HG03159 (cell line): ENCODE measurements around the gene ZNF500.
"Not testable (repeated sequence)": the region's sequence is repeated elsewhere in the genome, so short reads cannot be mapped to it uniquely, and the experiment has no call there.

ENCODE experiments used
- ATAC-seq: cut with Tn5 transposase; IDR thresholded peaks from one replicate; pipeline ENCODE4 v1.9.1; 2021; ENCODE audit warnings: mild to moderate bottlenecking, moderate library complexity; ENCODE audit not compliant: unreplicated experiment

The ZNF500 gene

DNA sequence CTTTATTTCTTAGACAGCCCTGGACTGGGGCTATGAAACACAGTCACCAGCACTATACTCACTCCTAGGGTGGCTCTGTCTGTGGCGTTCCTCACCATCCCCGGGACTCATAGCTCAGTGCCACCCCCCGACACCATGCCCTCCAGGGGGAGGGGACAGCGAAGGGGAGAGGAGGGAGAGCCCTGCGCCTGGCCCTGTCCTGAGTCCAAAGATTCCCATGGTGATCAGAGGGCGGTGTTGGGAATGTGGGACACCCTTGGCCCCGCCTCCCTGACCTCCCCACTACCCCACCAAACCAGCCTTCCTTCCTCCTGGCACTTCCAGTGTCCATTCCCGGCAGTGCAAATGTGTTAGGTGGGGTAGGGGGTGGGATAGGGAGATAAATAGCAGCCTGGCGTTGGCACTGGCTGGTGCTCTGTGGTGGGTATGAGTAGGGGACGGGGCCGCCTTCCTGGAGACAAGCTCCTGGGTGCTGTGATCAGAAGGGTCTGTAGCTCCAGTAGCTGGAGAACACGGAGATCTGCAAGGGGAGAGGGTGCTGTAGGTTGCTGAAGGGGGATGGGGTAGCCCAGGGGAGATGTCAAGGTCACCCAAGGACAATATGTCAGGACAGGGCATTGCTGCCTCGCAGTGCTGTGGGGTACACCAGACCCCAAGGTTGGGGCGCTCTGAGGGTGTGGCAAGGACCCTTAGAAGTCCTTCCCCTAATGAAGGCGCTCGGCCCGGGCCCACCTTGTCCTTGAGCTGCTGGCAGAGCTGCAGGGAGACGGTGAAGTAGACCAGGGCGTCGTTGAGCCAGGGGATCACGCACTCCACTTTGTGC lies 30.2 kb upstream of the ZNF500 start:
- ATAC-seq, result no peak

DNA sequence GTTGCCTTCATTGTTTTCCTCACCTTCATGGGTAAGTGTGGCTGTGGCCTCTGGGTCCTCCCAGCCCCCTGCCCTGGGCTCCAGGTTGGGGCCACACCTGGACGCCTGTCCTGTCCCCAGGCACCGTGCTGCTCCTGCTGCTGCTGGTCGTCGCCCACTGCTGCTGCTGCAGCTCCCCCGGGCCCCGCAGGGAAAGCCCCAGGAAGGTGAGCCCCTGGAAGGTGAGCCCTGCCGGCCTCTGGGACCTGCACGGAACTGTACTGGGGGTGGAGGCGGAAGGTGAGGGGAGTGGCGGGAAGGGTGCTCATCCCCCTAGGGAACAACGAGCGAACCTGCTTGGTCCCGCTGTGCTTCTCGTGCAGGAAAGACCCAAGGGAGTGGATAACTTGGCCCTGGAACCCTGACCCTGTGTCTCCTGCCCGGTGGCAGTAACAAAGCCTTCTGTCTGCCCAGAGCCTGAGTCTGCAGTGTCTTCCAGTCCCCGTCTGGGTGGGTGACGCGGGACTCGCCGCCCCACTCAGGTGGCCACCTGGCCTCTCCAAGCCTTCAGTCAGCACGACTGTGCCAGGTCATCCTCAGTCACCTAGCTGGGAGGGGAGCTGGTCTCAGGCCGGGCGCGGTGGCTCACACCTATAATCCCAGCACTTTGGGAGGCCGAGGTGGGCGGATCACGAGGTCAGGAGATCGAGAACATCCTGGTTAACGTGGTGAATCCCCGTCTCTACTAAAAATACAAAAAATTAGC lies 29.0 kb upstream of the ZNF500 start:
- ATAC-seq, result no peak

- ATAC-seq, result no peak
Measured at GRCh38 chr16:4795181-4795827, 28.3 kb upstream of the ZNF500 start, which contains the start of gene SMIM22. SMIM22 (plus strand) TSS chr16:4795369; CDS start chr16:4795735, 366 bp downstream.

- no peak for ATAC-seq
Measured at GRCh38 chr16:4792951-4793513, 26.1 kb upstream of the ZNF500 start.

DNA sequence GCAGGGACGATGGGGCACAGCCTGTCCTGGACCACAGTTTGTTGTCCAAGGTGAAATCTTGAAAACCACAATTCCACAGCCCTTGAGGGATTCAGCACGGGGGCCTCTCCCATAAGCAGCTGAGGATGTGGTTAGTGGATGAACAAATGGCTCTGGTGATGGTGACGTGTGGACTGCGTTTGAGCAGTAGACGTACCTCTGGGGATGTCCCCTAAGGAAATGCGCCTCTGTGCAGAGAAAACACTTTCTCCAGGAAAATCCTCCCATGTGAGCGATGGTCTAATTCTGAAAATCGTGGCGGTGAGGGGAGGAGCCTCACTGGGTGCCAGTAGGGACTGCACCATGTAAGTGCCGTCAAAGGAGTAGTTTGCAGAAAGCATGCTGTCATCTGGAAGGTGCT lies 23.9 kb upstream of the ZNF500 start:
- ATAC-seq, result no peak

- ATAC-seq, result no peak
Measured at GRCh38 chr16:4790261-4790660, 23.3 kb upstream of the ZNF500 start.

- no peak for ATAC-seq
Measured at GRCh38 chr16:4788910-4789309, 21.9 kb upstream of the ZNF500 start.

- no peak for ATAC-seq
Measured at GRCh38 chr16:4788489-4788889, 21.5 kb upstream of the ZNF500 start.

DNA sequence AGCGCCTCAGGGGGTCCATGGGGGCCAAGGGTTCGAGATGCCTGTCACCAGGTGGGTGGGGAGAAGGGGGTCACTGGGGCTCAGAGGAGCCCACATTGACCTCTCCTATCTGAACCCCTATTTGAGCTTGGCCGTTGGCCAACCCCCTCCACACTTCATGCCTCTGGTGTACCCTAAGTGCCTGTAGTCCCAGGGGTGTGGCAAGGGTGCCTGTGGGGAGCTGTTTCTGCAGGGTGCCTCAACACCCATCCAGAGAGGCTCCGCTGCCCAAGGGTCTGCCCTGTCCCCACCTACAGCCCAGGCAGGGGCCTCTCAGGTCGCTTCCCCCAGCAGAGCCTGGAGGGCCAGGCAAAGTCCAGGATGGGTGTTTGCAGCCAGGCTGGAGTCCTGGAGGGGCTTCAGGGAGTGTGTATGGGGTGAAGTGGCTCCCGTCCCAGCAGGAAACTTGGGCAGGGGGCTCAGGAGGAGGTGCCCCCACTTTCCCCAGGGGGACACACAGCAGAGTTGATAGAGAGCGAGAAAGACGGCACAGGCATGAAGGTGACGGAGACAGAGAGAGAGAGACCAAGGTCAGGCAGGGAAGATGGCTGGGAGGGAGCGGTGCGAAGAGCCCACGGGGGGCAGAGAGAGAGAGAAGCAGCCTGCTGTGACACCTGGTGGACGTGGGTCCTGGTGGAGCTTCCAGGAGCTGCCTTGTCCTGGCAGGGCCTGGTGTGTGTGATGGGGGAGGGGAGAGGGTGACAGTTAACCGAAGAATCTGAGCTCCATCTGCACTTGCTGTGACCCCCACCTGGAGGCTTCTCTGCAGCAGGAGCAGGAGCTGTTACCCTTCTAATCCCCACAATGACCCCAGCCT lies 20.9 kb upstream of the ZNF500 start, which contains the start of gene SEPTIN12:
Gene SEPTIN12, minus strand, starts transcription at position 719 of the 856 bp plus-strand sequence. Its CDS starts 700 bp downstream, at position 19.
- no peak for ATAC-seq

GRCh38 chr16:4787068-4787467 lies 20.1 kb upstream of the ZNF500 start:
- ATAC-seq, result no peak

GRCh38 chr16:4785758-4786433 lies 18.9 kb upstream of the ZNF500 start:
- no peak for ATAC-seq

DNA sequence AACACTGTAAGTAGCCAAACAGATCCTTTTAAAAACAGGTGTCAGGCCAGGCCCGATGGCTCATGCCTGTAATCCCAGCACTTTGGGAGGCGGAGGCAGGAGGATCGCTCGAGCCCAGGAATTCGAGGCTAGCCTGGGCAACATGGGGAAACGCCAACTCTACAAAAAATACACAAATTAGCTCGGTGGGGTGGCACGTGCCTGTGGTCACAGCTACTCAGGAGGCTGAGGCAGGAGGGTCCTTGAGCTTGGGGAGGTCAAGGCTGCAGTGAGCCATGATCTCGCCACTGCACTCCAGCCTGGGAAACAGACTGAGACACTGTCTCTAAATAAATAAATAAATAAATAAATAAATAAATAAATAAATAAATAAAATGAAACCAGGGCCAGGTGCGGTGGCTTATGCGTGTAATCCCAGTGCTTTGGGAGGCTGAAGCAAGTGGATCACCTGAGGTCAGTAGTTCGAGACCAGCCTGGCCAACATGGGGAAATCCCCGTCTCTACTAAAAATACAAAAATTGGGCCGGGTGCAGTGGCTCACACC lies 17.6 kb upstream of the ZNF500 start:
- ATAC-seq, result not testable (repeated sequence)

DNA sequence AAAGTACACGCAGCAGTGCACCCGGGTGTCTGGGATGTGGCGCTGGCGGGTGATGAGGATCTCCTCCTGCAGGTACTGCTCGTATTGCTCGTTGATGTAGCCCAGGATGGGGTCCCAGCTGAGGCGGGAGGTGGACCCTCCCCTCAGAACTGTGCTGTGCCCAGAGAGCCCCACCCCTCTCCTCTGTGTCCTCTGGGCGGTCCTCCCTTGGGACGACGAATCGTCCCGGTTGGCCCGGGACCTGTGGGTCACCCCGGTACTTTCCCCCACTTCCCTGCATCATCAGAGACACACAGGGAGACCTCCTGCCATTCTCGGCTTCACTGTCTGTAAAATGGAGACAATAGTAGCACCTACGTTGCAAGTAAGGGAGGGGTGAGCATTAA lies 17.0 kb upstream of the ZNF500 start:
- ATAC-seq, result no peak

- ATAC-seq, result no peak
Measured at GRCh38 chr16:4783251-4783950, 16.4 kb upstream of the ZNF500 start.

- no peak for ATAC-seq
Measured at GRCh38 chr16:4780235-4780634, 13.3 kb upstream of the ZNF500 start.

GRCh38 chr16:4778050-4778392 lies 11.1 kb upstream of the ZNF500 start:
- ATAC-seq, result no peak

- no peak for ATAC-seq
Measured at GRCh38 chr16:4777339-4778049, 10.5 kb upstream of the ZNF500 start.

DNA sequence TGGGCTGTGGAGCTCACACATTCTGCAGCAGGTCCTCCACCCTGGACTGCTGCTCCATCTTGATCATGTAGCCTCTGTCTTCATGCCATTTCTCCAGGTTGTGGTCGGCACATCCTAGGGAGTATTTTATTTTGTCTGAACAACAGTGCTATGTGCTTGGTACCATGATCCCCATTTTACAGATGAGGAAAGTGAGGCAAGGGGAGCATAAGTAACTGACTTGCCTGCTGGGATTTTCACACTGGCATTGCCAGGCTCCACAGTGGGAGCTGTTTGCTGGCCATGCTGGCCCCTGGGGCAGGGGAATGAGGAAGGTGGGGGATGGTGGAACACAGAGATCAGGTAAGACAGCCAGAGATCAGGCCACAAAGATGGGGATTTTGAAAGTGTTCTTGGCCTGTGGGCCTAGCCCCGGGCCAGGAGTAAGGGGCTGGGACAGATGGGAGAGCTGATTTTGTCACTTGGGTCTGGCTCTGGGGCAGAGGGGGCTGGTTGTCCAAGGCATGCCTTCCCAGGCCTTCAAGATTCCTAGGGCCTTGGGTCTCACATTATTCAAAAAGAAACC lies 9.3 kb upstream of the ZNF500 start:
- ATAC-seq, result no peak
